GM21447 (cell line): ENCODE data around the gene PPP2R2B.

ENCODE experiments used
- ATAC-seq: cut with Tn5 transposase; IDR thresholded peaks from one replicate; pipeline ENCODE4 v1.9.1; 2021; ENCODE audit not compliant: unreplicated experiment

PPP2R2B gene

GRCh38 chr5:146888351-146888978 is 9.9 kb upstream of the PPP2R2B start:
- no peak for ATAC-seq

GRCh38 chr5:146884066-146884626 is 5.6 kb upstream of the PPP2R2B start:
- no peak for ATAC-seq

- ATAC-seq: no peak
Observed at GRCh38 chr5:146883511-146883910, 5.0 kb upstream of the PPP2R2B start.

GRCh38 chr5:146880966-146881365 is 2.4 kb upstream of the PPP2R2B start:
- no peak for ATAC-seq

- peak; percentile 48 for ATAC-seq
Observed at GRCh38 chr5:146877783-146878475, 628 bp downstream of the PPP2R2B start.

GRCh38 chr5:146877178-146877681 is 1.3 kb downstream of the PPP2R2B start:
- ATAC-seq: peak; percentile 34

- ATAC-seq: no peak
Observed at GRCh38 chr5:146873186-146873917, 5.2 kb downstream of the PPP2R2B start.

GRCh38 chr5:146872188-146872587 is 6.4 kb downstream of the PPP2R2B start:
- ATAC-seq: no peak

GRCh38 chr5:146867996-146868708 is 10.4 kb downstream of the PPP2R2B start:
- no peak for ATAC-seq

GRCh38 chr5:146866263-146866662 is 12.3 kb downstream of the PPP2R2B start:
- ATAC-seq: no peak

- no peak for ATAC-seq
Observed at GRCh38 chr5:146862641-146863040, 15.9 kb downstream of the PPP2R2B start.

GRCh38 chr5:146860213-146860893 is 18.2 kb downstream of the PPP2R2B start:
- ATAC-seq: no peak

- ATAC-seq: no peak
Observed at GRCh38 chr5:146852089-146852488, 26.5 kb downstream of the PPP2R2B start.

GRCh38 chr5:146851133-146851532 is 27.4 kb downstream of the PPP2R2B start:
- ATAC-seq: no peak

- ATAC-seq: no peak
Observed at GRCh38 chr5:146849694-146850303, 28.8 kb downstream of the PPP2R2B start.

GRCh38 chr5:146848133-146848532 is 30.4 kb downstream of the PPP2R2B start:
- no peak for ATAC-seq

GRCh38 chr5:146840016-146840415 is 38.5 kb downstream of the PPP2R2B start:
- no peak for ATAC-seq

GRCh38 chr5:146836226-146836842 is 42.2 kb downstream of the PPP2R2B start:
- no peak for ATAC-seq

GRCh38 chr5:146832985-146833732 is 45.4 kb downstream of the PPP2R2B start:
- no peak for ATAC-seq
